Prostate gland (tissue), 2 donors: ENCODE data around the gene ADAMTS14.

Source experiments
- POLR2A ChIP-seq: fragments of 450-650 bp; IDR thresholded peaks from one replicate; pipeline ENCODE4 v1.6.1; 2016; ENCODE audit warnings: antibody characterized with exemption, mild to moderate bottlenecking
- POLR2AphosphoS5 ChIP-seq: sonication (generic); formaldehyde crosslinking; IDR thresholded peaks from one replicate; pipeline ENCODE4 v1.6.1; 2017; ENCODE audit warnings: antibody characterized with exemption
- TF ChIP-seq, protein P1 (sequence below), 4 experiments: fragments of 200-600 bp in 2 of 4; fragments of 450-650 bp in 2 of 4; sonication (generic) in 2 of 4; IDR thresholded peaks; 1 replicate in 3 of 4; 2 replicates in 1 of 4; pipeline ENCODE4 v1.5.1; 2016 to 2019; ENCODE audit warnings: antibody characterized with exemption in 4 of 4, mild to moderate bottlenecking in 2 of 4, moderate library complexity in 2 of 4

DNA sequence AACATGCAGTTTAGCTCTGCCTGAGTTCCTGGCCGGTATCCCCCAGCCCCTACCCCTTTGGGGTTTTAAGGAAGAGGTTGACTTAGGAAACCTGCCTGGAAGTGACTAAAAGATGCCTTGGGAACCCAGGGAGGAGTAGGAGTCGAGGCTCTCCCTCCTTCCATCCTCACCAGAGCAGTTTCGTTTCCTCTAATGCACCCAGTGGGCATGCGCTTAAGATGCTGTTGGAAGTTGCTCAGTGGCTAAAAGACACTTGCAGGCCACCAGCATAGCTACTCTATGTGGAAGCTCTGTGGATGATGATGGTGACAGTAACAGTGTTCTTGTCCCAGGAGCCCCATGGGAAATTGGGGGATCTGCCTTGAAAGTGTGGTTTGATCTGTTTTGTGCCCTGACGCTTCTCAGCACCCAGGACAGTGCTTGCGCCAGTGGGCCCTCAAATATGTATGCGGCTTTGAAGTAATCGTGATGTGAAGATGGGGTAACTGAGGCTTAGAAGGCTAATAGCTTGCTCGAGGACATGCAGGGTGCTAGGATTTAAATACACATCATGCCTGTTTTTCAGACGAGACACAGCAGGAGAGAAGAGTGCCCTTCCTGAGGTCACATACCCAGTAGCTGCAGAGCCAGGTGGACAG is 80.8 kb downstream of the ADAMTS14 start:
- TF ChIP-seq, protein P1, sequence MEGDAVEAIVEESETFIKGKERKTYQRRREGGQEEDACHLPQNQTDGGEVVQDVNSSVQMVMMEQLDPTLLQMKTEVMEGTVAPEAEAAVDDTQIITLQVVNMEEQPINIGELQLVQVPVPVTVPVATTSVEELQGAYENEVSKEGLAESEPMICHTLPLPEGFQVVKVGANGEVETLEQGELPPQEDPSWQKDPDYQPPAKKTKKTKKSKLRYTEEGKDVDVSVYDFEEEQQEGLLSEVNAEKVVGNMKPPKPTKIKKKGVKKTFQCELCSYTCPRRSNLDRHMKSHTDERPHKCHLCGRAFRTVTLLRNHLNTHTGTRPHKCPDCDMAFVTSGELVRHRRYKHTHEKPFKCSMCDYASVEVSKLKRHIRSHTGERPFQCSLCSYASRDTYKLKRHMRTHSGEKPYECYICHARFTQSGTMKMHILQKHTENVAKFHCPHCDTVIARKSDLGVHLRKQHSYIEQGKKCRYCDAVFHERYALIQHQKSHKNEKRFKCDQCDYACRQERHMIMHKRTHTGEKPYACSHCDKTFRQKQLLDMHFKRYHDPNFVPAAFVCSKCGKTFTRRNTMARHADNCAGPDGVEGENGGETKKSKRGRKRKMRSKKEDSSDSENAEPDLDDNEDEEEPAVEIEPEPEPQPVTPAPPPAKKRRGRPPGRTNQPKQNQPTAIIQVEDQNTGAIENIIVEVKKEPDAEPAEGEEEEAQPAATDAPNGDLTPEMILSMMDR (IDR thresholded peaks at IDR 0.05): no peak
- TF ChIP-seq POLR2A (no peak), POLR2AphosphoS5 (no peak)
